ENCODE data around the gene ARAP2.

GRCh38 chr4:36115312-36115711, 129.0 kb downstream of the ARAP2 start:
- TF ChIP-seq CTCF (conservative IDR thresholded peaks at IDR 0.05; ENCODE audit: low read length) (no peak), EZH2phosphoT487 (IDR thresholded peaks at IDR 0.05; ENCODE audit: borderline replicate concordance) (no peak)

Measured in Loucy (cell line).